A673 (cell line): ENCODE data around the gene OLIG1. TPM values are rescaled to one million over a fixed set of nuclear protein-coding genes. Genes with fewer than 3 reads are reported as not detected.

Experiments used
- BruUV-seq: library from RNA; stranded (reverse); fragments of 400-500 nt; replicated peaks from 2 replicates; lab custom pipeline; 2021; lab: Mats Ljungman, UMichigan
- CTCF ChIA-PET: fragments of 300-600 bp; sonication (Branson Sonifier 250); formaldehyde crosslinking; loops from one replicate; lab custom pipeline; 2022; ENCODE audit warnings: antibody characterized with exemption; lab: Charles Lee
- POLR2A ChIA-PET: fragments of 300-600 bp; sonication (Branson Sonifier 250); formaldehyde crosslinking; loops from one replicate; lab custom pipeline; 2022; ENCODE audit warnings: antibody characterized with exemption; ENCODE audit not compliant: low non-redundant PET; lab: Charles Lee
- DNase-seq: peaks from one replicate; pipeline ENCODE4 v3.0.0-alpha.2; 2015; ENCODE audit warnings: low spot score
- H3K27ac ChIP-seq: fragments of 200-600 bp; sonication (generic); 2 replicates; pipeline ENCODE4 v1.5.1; 2016; ENCODE audit warnings: mixed run types, low read depth, mild to moderate bottlenecking, mixed read lengths, antibody characterized with exemption, low read length; ENCODE audit not compliant: poor library complexity, severe bottlenecking
- H3K27me3 ChIP-seq: fragments of 200-600 bp; sonication (generic); replicated peaks from 2 replicates; pipeline ENCODE4 v1.6.1; 2017; ENCODE audit warnings: mixed run types, low read depth, mild to moderate bottlenecking, mixed read lengths, antibody characterized with exemption, low read length; ENCODE audit not compliant: insufficient read depth, poor library complexity
- H3K36me3 ChIP-seq: fragments of 200-600 bp; sonication (generic); 2 replicates; pipeline ENCODE4 v1.6.1; 2016; ENCODE audit warnings: mixed run types, mild to moderate bottlenecking, mixed read lengths, antibody characterized with exemption, low read length; ENCODE audit not compliant: insufficient read depth, poor library complexity, severe bottlenecking
- H3K4me1 ChIP-seq: fragments of 200-600 bp; sonication (generic); 2 replicates; pipeline ENCODE4 v1.6.1; 2017; ENCODE audit warnings: mixed run types, mild to moderate bottlenecking, mixed read lengths, antibody characterized with exemption, low read length; ENCODE audit not compliant: insufficient read depth, poor library complexity, severe bottlenecking
- H3K4me3 ChIP-seq: fragments of 200-600 bp; sonication (generic); 2 replicates; pipeline ENCODE4 v1.5.1; 2016; ENCODE audit warnings: low read depth, mixed run types, mild to moderate bottlenecking, mixed read lengths, low read length; ENCODE audit not compliant: poor library complexity, severe bottlenecking
- H3K9me3 ChIP-seq: fragments of 200-600 bp; sonication (generic); 2 replicates; pipeline ENCODE4 v1.6.1; 2016; ENCODE audit warnings: mixed run types, low read depth, mild to moderate bottlenecking, mixed read lengths, antibody characterized with exemption, low read length; ENCODE audit not compliant: poor library complexity, severe bottlenecking
- CTCF ChIP-seq: fragments of 300-800, 200-600 bp; sonication (generic); conservative IDR thresholded peaks from 2 replicates; pipeline ENCODE4 v1.5.1; 2017; ENCODE audit warnings: low read depth, mild to moderate bottlenecking, antibody characterized with exemption, low read length, moderate library complexity, mixed read lengths
- EZH2 ChIP-seq: fragments of 200-600 bp; sonication (generic); IDR thresholded peaks from 2 replicates; pipeline ENCODE4 v1.6.1; 2017; ENCODE audit warnings: borderline replicate concordance, low read depth, mild to moderate bottlenecking, mixed read lengths, antibody characterized with exemption, low read length; ENCODE audit not compliant: poor library complexity, severe bottlenecking
- intact Hi-C: fragments of 100-400 bp; cut with micrococcal nuclease; formaldehyde crosslinking; loops from one replicate; pipeline ENCODE4 v1.10.0; 2022; ENCODE audit not compliant: unreplicated experiment
- total RNA-seq: library from RNA; stranded (reverse); gene quantifications from 2 replicates; pipeline ENCODE4 v1.2.3, GENCODE V29; 2021

Gene OLIG1
- total RNA-seq, 1 experiment from 2014 or later = not detected

GRCh38 chr21:33089395-33090119 is 19.6 kb downstream of the OLIG1 start:
- TF ChIP-seq EZH2 (no peak), CTCF (no peak)
- H3K27ac ChIP-seq = no peak overlapping the region
- peaks cover 30% of the 10 kb centered on the region for H3K27me3 ChIP-seq
- no peak overlapping the region for H3K4me3 ChIP-seq
- ChIA-PET POLR2A (no interaction called here), CTCF (no interaction called here)
- no peaks in the 10 kb centered on the region for H3K9me3 ChIP-seq
- no peak for DNase-seq
- no TSS peak for BruUV-seq
- H3K4me1 ChIP-seq = no peaks in the 10 kb centered on the region
- intact Hi-C loops = no loop called here
- H3K36me3 ChIP-seq = no peaks in the 10 kb centered on the region

- Histone ChIP-seq H3K27me3 (peaks cover 61% of the 10 kb centered on the region), H3K9me3 (no peaks in the 10 kb centered on the region), H3K36me3 (no peaks in the 10 kb centered on the region), H3K4me3 (no peak overlapping the region), H3K4me1 (no peaks in the 10 kb centered on the region), H3K27ac (no peak overlapping the region)
- ChIA-PET CTCF (interaction anchor here (0.6 kb wide), 1 partner anchor 349 kb away, joined by 3 read pairs; no protein-coding TSS in a partner anchor), POLR2A (interaction anchor here (0.6 kb wide), 2 partner anchors 9 to 16 kb away, joined by 3 to 11 read pairs; no protein-coding TSS in a partner anchor)
- no TSS peak for BruUV-seq
- intact Hi-C loops = no loop called here
- no peak for TF ChIP-seq CTCF
- no peak for TF ChIP-seq EZH2
- DNase-seq = no peak
Measured at GRCh38 chr21:33096426-33096825, 26.5 kb downstream of the OLIG1 start.

- intact Hi-C loops = no loop called here
- BruUV-seq = no TSS peak
- POLR2A ChIA-PET = no interaction called here
Measured at GRCh38 chr21:33099131-33099530, 29.2 kb downstream of the OLIG1 start.

More at GRCh38 chr21:33099131-33099530, 29.2 kb downstream of the OLIG1 start:
- H3K9me3 ChIP-seq = no peaks in the 10 kb centered on the region
- H3K36me3 ChIP-seq = no peaks in the 10 kb centered on the region
- no peaks in the 10 kb centered on the region for H3K4me1 ChIP-seq
- no peak overlapping the region for H3K27ac ChIP-seq
- H3K27me3 ChIP-seq = peaks cover 71% of the 10 kb centered on the region
- CTCF ChIA-PET = no interaction called here
- DNase-seq = no peak
- no peak overlapping the region for H3K4me3 ChIP-seq
- no peak for TF ChIP-seq EZH2
- no peak for TF ChIP-seq CTCF
